ENCODE data around the gene SYNJ2. TPM values are rescaled to one million over a fixed set of nuclear protein-coding genes. Genes with fewer than 3 reads are reported as not detected.

SYNJ2 gene
- polyA plus RNA-seq, 1 experiment, result 40.8 TPM

DNA sequence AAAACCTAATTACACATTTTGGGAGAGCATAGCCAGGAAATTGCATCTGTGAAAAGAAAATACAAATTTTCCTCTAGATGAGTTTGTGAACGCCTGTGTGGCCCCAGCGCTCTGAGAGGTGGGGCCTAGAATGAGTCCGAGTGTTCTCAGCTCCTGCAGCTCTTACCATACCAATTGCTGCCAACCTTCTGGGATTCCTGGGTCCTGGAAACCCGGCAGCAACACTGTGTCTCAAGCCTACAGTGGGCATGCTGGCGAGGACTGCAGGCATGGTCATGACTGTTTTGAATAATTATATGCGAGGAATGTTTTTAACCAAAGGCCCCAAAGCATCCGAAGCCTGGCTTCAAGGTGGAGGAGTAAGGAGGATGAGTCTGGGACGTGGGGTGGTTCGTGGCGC lies 96.0 kb downstream of the SYNJ2 start:
- Histone ChIP-seq H3K27me3 (ENCODE audit: control insufficient read depth, insufficient read depth, low read length) (no peaks in the 10 kb centered on the region), H3K27ac (ENCODE audit: low read depth, low read length) (peak overlapping the region; percentile 31), H3K4me3 (ENCODE audit: low read depth, low read length) (no peak overlapping the region), H3K9me3 (ENCODE audit: control insufficient read depth, insufficient read depth, low read length) (no peaks in the 10 kb centered on the region)
- TF ChIP-seq, protein P1, sequence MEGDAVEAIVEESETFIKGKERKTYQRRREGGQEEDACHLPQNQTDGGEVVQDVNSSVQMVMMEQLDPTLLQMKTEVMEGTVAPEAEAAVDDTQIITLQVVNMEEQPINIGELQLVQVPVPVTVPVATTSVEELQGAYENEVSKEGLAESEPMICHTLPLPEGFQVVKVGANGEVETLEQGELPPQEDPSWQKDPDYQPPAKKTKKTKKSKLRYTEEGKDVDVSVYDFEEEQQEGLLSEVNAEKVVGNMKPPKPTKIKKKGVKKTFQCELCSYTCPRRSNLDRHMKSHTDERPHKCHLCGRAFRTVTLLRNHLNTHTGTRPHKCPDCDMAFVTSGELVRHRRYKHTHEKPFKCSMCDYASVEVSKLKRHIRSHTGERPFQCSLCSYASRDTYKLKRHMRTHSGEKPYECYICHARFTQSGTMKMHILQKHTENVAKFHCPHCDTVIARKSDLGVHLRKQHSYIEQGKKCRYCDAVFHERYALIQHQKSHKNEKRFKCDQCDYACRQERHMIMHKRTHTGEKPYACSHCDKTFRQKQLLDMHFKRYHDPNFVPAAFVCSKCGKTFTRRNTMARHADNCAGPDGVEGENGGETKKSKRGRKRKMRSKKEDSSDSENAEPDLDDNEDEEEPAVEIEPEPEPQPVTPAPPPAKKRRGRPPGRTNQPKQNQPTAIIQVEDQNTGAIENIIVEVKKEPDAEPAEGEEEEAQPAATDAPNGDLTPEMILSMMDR (IDR thresholded peaks at IDR 0.05; ENCODE audit: low read depth, low read length), result no peak
- no peak for DNase-seq (ENCODE audit: low read depth, low spot score)
- CTCF ChIA-PET, result interaction anchor here (0.7 kb wide), 1 partner anchor 661 kb away, joined by 3 read pairs; no protein-coding TSS in a partner anchor
- POLR2A ChIA-PET, result no interaction called here

DNA sequence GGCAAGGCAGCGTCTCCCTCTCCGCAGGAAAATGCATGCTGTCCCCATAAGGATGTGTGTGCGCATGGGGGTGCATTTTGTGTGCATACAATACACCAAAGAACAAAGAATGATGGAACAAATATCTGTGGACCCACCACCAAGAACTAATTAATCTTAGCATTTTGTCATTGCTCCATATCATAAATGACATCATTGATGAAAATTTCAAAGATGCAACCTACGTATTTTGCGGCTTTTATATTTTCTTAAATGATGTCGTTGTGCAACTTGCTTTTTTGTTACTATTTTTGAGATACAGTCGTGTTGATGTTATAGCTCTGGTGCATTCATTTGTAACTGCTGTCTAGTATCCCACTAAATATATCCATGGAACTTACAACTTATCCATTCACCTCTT lies 96.7 kb downstream of the SYNJ2 start:
- Histone ChIP-seq H3K4me3 (ENCODE audit: low read depth, low read length) (no peak overlapping the region), H3K27ac (ENCODE audit: low read depth, low read length) (no peak overlapping the region), H3K27me3 (ENCODE audit: control insufficient read depth, insufficient read depth, low read length) (no peaks in the 10 kb centered on the region), H3K9me3 (ENCODE audit: control insufficient read depth, insufficient read depth, low read length) (no peaks in the 10 kb centered on the region)
- TF ChIP-seq, protein P1 (IDR thresholded peaks at IDR 0.05; ENCODE audit: low read depth, low read length), result no peak
- ChIA-PET CTCF (interaction anchor here (0.6 to 0.7 kb wide), 2 partner anchors 67 to 662 kb away, joined by 3 read pairs; no protein-coding TSS in a partner anchor), POLR2A (no interaction called here)
- no peak for DNase-seq (ENCODE audit: low read depth, low spot score)

DNA sequence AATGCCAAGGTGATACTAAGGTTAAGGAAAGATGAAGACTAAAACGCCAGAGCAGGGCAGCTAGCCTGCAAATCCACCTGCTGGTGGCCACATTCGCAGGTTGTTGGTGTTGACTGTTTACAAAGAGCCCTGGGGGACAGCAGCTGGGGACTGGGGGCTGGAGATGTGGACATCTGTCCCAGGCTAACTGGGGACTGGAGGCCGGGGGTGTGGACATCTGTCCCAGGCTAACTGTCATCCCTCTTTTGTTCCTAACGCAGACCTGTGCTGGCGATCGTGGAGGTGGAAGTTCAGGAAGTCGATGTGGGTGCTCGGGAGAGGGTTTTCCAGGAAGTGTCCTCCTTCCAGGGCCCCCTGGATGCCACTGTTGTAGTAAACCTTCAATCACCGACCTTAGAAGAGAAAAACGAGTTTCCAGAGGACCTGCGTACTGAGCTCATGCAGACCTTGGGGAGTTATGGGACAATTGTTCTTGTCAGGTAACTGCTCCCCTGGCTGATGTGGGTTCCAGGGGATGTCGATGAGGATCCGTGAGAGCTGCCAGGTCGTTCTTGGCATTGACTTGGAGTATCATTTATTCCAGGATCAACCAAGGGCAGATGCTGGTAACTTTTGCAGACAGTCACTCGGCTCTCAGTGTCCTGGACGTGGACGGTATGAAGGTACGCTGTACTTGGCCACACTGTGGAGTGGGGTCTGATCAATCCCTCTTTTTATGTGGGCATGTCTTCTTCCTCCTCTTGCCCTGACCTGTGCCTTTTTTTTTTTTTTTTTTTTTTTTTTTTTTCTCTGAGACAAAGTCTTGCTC lies 99.4 kb downstream of the SYNJ2 start:
- POLR2A ChIA-PET, result no interaction called here
- no peak overlapping the region for H3K27ac ChIP-seq (ENCODE audit: low read depth, low read length)

DNA sequence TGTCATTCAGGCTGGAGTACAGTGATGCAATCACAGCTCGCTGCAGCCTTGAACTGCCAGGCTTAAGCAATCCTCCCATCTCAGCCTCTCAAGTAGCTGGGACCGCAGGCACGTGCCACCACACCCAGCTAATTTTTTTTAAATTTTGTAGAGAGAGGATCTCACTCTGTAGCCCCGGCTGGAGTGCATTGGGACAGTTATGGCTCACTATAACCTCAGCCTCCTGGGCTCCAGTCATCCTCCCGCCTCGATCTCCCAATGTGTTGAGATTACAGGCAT lies 99.9 kb downstream of the SYNJ2 start:
- DNase-seq (ENCODE audit: low read depth, low spot score), result no peak
- CTCF ChIA-PET, result interaction anchor here (4.4 kb wide), 1 partner anchor 9 kb away, joined by 18 read pairs; no protein-coding TSS in a partner anchor
- Histone ChIP-seq H3K9me3 (ENCODE audit: control insufficient read depth, insufficient read depth, low read length) (no peaks in the 10 kb centered on the region), H3K4me3 (ENCODE audit: low read depth, low read length) (no peak overlapping the region), H3K27me3 (ENCODE audit: control insufficient read depth, insufficient read depth, low read length) (no peaks in the 10 kb centered on the region), H3K27ac (ENCODE audit: low read depth, low read length) (no peak overlapping the region)
- POLR2A ChIA-PET, result no interaction called here
- TF ChIP-seq, protein P1 (IDR thresholded peaks at IDR 0.05; ENCODE audit: low read depth, low read length), result no peak

More for the DNA sequence above, 99.4 kb downstream of the SYNJ2 start:
- Histone ChIP-seq H3K4me3 (ENCODE audit: low read depth, low read length) (no peak overlapping the region), H3K27me3 (ENCODE audit: control insufficient read depth, insufficient read depth, low read length) (no peaks in the 10 kb centered on the region), H3K9me3 (ENCODE audit: control insufficient read depth, insufficient read depth, low read length) (no peaks in the 10 kb centered on the region)
- DNase-seq (ENCODE audit: low read depth, low spot score), result no peak
- CTCF ChIA-PET, result interaction anchor here (4.4 kb wide), 1 partner anchor 8 kb away, joined by 18 read pairs; no protein-coding TSS in a partner anchor
- TF ChIP-seq, protein P1 (IDR thresholded peaks at IDR 0.05; ENCODE audit: low read depth, low read length), result no peak

Measured in AG04450 (cell line).